T-helper 2 cell treated with Interferon-gamma antibody and Interleukin-4, amounts not matched to agents 100 ng/mL and 5 ng/mL, for 36 hours (primary cell): Measurements from ENCODE around the gene BACE2. TPM values are rescaled to one million over a fixed set of nuclear protein-coding genes. Genes with fewer than 3 reads are reported as not detected.

ENCODE experiments used
- intact Hi-C: fragments of 100-400 bp; cut with micrococcal nuclease; formaldehyde crosslinking; loops from one replicate; pipeline ENCODE4 v1.15.1; 2023
- total RNA-seq: library from RNA; stranded (reverse); gene quantifications from 2 replicates; pipeline ENCODE4 v1.2.3, GENCODE V29; 2022

Gene BACE2
- total RNA-seq, 1 donor from 2014 or later = 5.5 TPM

GRCh38 chr21:41147979-41148355, 20.0 kb upstream of the BACE2 start:
- intact Hi-C loops = no loop called here

- intact Hi-C loops = no loop called here
These were observed 19.2 kb upstream of the BACE2 start for GRCh38 chr21:41148798-41149197.

GRCh38 chr21:41149199-41149598, 18.8 kb upstream of the BACE2 start:
- intact Hi-C loops = no loop called here

GRCh38 chr21:41152147-41152546, 15.8 kb upstream of the BACE2 start:
- intact Hi-C loops = no loop called here

- intact Hi-C loops = no loop called here
These were observed 14.5 kb upstream of the BACE2 start for GRCh38 chr21:41153443-41153842.

GRCh38 chr21:41156142-41156541, 11.8 kb upstream of the BACE2 start:
- intact Hi-C loops = no loop called here

- intact Hi-C loops = no loop called here
These were observed 9.9 kb upstream of the BACE2 start for GRCh38 chr21:41158026-41158425.

GRCh38 chr21:41160036-41160435, 7.9 kb upstream of the BACE2 start:
- intact Hi-C loops = no loop called here

GRCh38 chr21:41161428-41161827, 6.5 kb upstream of the BACE2 start:
- intact Hi-C loops = no loop called here

GRCh38 chr21:41162096-41162495, 5.9 kb upstream of the BACE2 start:
- intact Hi-C loops = no loop called here

- intact Hi-C loops = no loop called here
These were observed 4.9 kb upstream of the BACE2 start for GRCh38 chr21:41163091-41163490.

- intact Hi-C loops = no loop called here
These were observed 3.9 kb upstream of the BACE2 start for GRCh38 chr21:41164052-41164451.

GRCh38 chr21:41164981-41165655, 2.8 kb upstream of the BACE2 start:
- intact Hi-C loops = no loop called here

GRCh38 chr21:41166884-41167283, 1.1 kb upstream of the BACE2 start:
- intact Hi-C loops = no loop called here

GRCh38 chr21:41168391-41169257, 664 bp downstream of the BACE2 start:
- intact Hi-C loops = no loop called here

- intact Hi-C loops = no loop called here
These were observed 1.3 kb downstream of the BACE2 start for GRCh38 chr21:41169258-41169576.

- intact Hi-C loops = no loop called here
These were observed 1.7 kb downstream of the BACE2 start for GRCh38 chr21:41169701-41170100.

GRCh38 chr21:41170442-41170841, 2.5 kb downstream of the BACE2 start:
- intact Hi-C loops = no loop called here

GRCh38 chr21:41170859-41171609, 3.1 kb downstream of the BACE2 start:
- intact Hi-C loops = no loop called here

GRCh38 chr21:41175080-41175479, 7.1 kb downstream of the BACE2 start:
- intact Hi-C loops = no loop called here

GRCh38 chr21:41176846-41177245, 8.9 kb downstream of the BACE2 start:
- intact Hi-C loops = no loop called here

GRCh38 chr21:41180752-41181151, 12.8 kb downstream of the BACE2 start:
- intact Hi-C loops = no loop called here
